Measurements from ENCODE around the gene RABEPK.

RABEPK gene

DNA sequence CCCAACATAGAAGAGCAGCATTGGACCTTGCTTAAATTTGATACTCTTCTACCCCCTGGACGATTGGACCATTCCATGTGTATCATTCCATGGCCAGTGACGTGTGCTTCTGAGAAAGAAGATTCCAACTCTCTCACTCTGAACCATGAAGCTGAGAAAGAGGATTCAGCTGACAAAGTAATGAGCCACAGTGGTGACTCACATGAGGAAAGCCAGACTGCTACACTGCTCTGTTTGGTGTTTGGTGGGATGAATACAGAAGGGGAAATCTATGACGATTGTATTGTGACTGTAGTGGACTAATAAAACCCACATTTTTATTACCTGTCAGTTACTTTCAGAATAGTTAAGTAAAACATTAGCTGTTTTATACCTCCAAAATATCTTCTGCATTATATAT is 33.3 kb downstream of the RABEPK start:
- TF ChIP-seq CTCF (IDR thresholded peaks at IDR 0.05), result no peak

GRCh38 chr9:125235804-125236519 is 35.6 kb downstream of the RABEPK start:
- TF ChIP-seq CTCF (IDR thresholded peaks at IDR 0.05), result no peak

GRCh38 chr9:125238127-125238914 is 38.0 kb downstream of the RABEPK start:
- TF ChIP-seq CTCF (IDR thresholded peaks at IDR 0.05), result no peak

DNA sequence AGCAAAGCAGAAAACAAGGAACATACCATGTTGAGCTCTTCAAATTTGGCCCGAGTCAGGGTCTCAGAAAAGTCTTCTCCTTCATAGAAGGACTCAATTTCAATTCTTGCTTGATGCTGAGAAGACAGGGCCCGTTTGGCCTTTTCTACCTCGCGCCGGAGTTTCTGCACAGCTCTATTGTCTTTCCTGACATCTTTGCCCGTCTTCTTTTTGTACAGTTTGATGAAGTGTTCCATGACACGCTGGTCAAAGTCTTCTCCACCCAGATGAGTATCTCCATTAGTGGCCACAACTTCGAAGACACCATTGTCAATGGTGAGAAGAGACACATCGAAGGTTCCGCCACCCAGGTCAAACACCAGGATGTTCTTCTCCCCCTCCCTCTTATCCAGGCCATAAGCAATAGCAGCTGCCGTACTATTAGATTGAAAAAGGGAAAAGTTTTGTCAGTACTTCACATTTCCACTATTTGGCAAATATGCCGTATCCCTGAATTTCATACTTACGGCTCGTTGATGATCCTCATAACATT is 38.6 kb downstream of the RABEPK start:
- no peak for TF ChIP-seq CTCF (IDR thresholded peaks at IDR 0.05)

DNA sequence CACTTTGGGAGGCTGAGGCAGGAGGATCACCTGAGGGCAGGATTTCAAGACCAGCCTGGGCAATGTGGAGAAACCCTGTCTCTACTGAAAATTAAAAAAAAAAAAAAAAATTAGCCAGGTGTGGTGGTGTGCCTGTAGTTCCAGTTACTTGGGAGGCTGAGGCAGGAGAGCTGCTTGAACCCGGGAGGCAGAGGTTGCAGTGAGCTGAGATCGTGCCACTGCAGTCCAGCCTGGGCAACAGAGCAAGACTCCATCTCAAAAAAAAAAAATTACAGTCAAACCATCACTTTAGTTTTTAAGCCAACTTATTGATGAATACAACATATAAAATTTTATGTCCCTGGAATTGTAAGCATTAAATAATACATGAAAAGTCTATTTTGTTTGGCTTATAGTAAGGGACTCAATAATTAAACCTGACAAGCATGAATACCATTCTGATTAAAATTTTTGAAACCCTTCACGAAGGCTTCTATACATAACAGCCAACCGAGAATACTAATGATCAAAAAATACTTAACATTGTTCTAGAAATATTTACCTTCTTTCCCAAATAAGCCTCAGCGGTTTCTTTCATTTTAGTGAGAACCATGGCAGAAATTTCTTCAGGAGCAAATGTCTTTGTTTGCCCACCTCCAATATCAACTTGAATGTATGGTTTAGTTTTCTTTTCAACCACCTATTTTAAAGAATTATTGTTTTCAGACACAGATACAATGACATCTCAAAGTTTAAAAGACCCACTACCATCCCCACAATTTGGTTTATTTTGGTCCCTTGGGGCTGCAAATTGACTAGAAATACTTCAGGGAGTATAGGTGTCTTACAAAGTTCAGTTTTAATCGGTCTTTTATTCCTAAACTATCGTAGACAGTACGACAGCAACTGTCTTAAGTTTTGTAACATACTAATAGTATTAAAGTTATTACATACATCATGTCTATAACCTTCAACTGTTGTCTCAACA is 39.6 kb downstream of the RABEPK start:
- no peak for TF ChIP-seq CTCF (IDR thresholded peaks at IDR 0.05)

DNA sequence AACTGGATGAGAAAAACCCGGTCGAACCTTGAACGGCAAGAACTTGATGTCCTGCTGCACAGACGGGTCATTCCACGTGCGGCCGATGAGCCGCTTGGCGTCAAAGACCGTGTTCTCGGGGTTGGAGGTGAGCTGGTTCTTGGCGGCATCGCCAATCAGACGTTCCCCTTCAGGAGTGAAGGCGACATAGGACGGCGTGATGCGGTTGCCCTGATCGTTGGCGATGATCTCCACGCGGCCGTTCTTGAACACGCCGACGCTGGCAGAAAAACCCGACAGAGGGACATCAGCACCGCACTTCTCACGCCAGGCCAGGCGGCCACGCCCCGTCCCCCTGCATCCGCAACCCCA is 40.3 kb downstream of the RABEPK start:
- TF ChIP-seq CTCF (IDR thresholded peaks at IDR 0.05), result no peak

All from LNCAP (cell line).